NOMO-1 (cell line): ENCODE results near the gene CDKL4.
"Not testable (repeated sequence)": the region's sequence is repeated elsewhere in the genome, so short reads cannot be mapped to it uniquely, and the experiment has no call there.

ENCODE experiments used
- DNase-seq, 2 experiments: peaks; one replicate each; lab custom pipeline; 2025; ENCODE audit not compliant: unreplicated experiment in 2 of 2; lab: John Stamatoyannopoulos, UW

The CDKL4 gene

DNA sequence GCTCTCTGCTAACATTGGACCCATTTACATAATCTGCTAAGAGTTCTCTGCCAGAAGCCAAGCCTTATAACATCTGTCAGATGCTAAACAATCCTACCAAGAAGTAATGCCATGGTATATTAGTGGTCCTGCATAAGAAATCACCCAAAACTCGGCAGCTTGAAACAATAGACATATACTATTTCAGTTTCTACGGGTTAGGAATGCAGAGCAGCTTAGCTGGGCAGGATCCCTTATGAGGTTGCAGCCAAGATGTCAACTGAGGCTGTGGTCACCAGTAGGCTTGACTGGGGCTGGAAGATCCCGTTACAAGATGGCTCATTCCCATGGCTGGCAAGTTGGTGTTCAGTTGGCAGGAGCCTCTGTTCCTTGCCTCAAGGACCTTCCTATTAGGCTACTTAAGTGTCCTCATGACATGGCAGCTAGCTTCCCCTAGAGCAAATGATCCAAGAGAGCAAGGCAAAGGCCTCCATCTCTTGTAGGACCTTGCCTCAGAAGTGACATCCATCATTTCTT, 97.8 kb downstream of the CDKL4 start:
- DNase-seq: no peak

DNA sequence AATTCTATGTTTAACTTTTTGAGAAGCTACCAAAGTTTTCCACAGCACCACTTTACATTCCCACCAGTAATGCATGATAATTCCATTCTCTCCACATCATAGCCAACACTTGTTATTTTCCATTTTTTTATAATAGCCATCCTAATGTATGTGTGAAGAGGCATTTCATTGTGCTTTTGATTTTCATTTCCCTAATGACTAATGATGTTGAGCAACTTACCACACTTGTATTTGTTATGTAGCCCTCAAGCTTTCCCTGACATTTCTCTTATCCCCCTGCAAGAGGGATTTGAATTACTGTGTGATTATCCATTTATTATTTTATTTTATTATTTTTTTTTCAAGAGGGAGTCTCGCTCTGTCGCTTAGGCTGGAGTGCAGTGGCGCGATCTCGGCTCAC, 99.4 kb downstream of the CDKL4 start:
- peak in 1 of 2 experiments; percentile 49 for DNase-seq

DNA sequence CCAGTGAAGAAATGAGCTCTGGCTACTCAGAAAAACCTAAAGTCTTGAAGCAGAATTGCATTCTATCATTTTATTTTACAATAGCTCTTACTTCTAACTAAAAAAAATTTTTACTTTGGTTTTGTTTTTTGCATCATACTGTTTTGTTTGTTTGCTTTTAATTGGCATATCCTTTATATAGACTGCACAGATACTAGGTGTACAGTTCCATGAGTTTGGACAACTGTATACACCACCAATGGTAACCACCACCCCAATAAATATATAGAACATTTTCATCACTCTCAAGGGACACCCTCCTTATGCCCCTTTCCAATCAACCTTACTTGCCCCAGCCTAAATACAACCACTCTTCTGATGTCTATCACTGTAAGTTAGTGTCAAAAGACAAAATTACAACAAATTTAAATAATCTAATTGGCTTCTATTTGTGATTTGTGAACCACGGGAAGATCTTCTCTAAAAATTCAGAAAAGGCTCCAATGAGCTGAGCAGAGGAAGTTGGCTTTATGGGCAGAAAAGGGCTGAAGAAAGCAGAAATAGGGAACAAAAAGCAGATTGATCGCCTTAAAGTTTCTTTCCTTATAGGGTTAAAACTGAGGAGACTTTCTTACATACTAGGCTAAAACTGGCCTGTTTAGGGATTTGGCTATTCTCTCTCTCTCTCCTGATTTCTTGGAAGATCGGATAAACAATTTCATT, 100.7 kb downstream of the CDKL4 start:
- DNase-seq: peak; percentile 37 to 66

DNA sequence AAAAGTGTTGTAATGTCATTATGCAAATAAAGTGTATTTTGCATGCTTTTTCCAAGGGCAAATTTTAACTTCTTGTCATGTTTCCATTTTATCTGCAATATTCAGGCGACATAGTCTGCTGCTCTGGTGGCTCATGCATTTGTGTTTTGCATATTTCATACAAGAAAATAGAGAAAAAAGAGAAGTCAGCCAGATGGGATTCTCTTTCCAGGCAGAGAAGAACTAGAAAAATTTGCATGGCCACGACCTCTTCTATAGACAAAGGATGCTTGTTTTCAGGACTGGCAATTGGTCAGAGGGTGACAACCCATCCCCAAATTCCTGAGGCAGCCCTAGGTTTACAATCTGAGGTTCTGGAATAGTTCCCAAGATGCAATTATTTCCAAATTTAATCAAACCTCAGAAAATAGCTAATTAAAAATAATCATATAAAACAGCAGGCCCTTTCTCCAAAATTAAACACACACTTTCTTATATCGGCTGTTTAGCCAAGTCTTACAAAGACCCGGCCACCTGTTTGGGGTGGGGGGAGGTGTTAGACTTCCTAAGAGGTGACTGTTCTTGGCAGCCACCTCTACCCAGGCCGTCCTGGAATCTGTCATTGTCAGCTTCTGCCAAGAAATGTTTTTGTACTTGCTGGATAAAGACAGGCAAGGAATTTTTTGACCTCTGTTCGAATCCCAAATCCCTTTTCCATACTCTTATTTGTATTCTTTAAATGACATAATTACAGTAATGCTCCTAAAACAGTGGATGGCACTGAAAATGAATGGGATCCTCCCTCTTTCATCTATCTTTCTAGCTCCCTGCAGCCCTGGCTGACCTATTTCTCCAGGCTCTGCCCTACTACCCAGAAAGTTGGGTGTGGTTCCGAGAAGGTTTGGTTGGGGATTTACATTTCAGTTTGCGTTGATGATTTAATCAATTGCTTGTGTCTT, 102.2 kb downstream of the CDKL4 start:
- peak in 1 of 2 experiments; percentile 58 for DNase-seq

DNA sequence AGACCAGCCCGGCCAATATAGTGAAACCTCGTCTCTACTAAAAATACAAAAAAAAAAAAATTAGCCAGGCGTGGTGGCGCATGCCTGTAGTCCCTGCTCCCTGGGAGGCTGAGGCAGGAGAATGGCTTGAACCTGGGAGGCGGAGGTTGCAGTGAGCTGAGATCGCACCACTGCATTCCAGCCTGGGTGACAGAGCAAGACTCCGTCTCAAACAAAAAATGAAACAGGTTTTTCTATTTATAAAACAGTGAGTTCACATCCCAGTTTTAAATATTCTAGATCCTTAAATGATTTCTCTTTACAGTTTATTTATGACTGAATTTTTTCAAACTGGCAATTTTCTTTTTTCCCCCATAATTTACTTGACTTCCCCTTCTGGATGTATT, 102.8 kb downstream of the CDKL4 start:
- DNase-seq: not testable (repeated sequence)

DNA sequence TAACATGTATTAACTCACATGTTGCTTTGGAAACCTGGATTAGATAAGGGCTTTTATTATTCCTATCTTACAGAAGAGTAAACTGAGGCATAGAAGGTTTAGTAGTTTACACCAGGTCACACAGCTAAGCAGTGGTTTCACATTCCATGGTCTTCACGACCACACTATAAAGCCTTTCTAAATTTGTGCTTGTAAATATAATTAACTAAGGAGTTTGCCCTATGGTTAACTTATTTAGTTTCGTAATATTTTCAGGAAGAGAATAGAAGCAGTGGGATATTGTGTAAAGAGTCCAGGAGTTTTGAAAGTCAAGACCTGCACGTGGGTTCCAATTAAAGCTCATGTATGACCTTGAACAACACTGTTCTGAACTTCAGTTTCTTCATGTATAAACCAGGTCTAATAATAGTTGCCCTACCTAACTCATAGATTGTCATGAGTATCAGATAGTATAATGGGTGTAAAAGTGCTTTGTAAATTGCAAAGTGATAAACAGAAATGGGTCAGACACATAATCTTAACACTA, 103.4 kb downstream of the CDKL4 start:
- peak; percentile 35 to 63 for DNase-seq

DNA sequence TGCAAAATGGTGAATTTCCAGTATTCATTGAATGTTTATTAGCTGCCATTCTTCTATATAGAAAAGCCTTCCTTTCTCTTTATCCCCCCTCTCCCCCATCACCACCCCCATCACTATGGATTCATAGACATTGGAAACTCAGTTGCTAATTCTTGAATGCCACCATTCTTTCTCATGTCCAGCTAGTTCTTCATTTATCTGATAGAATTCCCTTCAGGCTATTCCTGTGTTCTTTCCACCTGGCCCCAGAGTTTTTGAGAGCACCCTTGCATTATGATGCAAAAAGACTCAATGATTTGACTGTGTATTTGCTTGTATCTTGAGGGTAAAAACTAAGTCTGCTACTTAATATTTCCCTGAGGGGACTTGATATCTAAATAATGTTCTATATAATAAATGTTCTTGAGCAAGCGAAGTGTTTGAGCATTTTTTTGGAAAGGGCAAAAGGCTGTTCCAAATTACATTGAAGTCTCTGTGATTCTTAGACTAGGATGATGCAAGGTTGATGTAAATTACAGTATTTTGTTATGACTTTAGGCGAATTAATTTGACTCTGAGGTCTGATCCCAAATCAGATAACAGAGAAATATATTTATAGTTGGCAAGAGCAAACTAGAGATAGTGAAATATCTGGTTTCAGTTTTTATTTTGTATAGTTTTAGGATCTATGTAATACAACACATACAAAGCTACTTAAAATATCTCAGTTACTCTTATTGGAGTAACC, 104.1 kb downstream of the CDKL4 start:
- DNase-seq: no peak

DNA sequence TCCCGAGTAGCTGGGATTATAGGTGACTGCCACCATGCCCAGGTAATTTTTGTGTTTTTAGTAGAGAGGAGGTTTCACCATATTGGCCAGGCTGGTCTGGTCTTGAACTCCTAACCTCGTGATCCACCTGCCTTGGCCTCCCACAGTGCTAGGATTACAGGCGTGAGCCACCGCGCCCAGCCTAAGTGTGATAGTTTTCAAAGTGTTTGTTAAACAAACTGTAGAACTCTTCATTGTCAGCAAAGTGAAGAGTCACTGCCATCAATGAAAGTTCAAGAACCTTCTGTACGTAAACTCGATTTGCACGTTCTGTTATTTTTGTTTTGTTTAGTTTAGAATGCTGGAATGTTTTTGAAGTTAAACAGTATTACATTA, 104.9 kb downstream of the CDKL4 start:
- no peak for DNase-seq

DNA sequence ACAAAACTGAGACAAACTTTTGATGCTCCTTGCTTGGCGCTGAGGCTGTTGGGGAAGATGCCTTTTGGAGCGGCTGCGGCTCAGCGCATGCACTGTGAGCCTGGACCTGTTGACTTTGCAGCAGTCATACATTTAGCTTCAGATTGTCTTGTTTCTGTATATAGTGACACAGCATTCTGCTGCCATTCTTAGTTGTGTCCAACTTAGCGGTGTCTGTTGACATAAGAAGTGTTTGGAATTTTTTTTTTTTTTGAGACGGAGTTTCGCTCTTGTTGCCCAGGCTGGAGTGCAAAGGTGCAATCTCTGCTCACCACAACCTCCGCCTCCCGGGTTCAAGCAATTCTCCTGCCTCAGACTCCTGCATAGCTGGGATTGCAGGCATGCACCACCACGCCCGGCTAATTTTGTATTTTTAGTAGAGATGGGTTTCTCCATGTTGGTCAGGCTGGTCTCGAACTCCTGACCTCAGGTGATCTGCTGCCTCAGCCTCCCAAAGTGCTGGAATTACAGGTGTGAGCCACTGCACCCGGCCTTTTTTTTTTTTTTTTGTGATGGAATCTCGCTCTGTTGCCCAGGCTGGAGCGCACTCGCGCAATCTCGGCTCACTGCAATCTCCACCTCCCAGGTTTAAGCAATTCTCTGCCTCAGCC, 105.5 kb downstream of the CDKL4 start:
- DNase-seq: not testable (repeated sequence)

DNA sequence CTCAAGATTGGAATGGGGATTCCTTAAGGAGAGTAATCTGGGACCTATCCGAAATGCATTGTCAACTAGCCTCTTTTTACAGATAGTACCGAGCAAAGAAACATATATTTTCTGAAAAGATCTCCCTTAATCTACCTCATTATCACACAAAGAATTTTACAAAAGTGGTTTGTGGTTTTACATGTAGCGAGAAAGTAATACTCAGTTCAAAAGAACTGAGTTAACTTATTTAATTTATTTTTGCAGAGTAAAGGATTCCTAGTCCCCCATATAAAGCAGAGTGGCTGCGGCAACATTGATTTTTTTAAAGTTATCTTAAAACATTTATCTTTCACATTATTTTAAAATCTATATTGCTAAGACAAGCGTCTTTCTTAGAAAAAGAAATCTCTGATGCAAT, 107.0 kb downstream of the CDKL4 start:
- DNase-seq: no peak

DNA sequence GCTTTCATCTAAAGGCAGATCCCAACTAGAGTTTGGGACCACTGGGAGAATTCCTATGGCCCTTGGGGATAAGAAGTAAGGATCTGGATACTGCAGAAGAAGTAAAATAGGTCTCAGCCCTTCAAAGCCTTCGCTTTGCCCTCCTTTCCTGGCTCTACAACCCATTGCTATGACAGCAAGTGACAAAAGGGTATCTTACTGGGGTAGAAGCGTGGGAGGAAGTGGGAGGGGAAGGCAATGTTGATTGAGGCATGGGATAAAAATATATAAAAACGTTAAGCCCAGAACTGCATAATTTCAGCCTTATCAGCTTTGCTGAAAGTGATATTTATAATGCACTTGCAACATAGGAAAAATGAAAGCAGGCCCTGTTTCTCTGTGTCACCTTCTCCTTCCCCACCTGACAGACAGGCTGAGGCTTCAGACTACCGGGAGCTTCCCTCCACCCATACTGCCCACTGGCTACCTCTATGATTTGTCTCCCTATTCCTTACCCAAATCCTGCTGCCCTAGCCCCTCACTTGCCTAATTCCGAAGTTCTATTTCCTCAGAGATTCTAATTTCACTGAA, 108.0 kb downstream of the CDKL4 start:
- DNase-seq: no peak

DNA sequence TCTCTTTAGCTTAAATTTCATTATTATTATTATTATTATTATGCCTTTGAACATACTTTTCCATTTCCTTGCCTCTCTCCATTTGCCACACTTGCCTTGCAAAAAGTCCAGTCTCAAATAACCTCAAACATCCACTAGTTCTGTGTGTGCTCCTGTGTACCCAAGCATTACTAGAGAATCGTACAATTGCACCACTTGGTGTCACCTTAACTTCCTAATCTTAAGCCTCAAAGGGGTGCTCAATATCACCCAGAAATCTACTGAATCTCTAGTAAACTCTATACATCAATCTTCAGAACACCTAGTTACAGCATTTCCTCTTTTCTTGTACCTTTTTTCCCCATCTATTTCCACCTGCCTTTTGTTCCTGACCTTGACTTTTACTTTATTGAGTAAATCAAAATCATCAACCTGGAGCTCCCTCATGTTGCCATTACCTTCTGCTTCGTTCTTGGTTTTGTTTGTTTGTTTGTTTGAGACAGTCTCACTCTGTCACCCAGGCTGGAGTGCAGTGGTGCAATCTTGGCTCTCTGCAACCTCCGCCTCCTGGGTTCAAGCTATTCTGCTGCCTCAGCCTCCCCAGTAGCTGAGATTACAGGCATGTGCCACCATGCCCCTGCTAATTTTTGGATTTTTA, 110.4 kb downstream of the CDKL4 start:
- DNase-seq: no peak

DNA sequence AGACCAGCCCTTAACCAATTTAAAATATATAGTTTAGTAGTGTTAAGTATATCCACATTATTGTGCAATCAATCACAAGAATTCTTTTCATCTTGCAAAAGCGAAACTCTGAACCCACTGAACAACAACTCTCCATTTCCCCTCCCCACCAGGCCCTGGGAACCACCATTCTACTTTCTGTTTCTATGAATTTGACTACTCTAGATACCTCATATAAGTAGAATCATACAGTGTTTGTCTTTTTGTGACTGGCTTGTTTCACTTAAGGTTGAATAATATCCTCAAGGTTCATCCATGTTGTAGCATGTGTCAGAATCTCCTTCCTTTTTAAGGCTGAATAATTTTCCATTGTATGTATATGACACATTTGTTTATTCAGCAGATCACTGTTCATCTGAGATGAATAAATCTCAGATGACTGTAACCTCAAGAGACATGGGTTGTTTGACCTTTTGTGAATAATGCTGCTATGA, 114.8 kb downstream of the CDKL4 start:
- DNase-seq: peak; percentile 68 to 78

DNA sequence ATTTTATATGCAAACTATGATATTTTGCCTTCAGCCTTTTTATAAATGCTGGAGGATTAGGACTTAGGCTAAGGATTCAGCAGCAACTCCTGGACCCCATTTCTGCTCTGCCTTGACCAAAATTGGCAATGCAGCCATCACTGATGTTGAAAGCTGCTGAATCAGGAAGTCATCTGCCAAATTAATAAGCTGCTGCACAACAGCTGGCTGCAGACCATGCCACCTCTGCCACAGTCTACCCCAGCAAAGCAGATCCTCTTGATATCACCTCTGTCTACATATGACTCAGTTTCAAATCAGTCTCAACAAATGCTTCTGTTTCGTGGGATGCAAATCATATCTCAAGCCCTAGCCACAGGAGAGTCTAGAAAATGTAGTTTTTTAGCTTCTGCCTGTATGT, 115.8 kb downstream of the CDKL4 start:
- peak in 1 of 2 experiments; percentile 47 for DNase-seq
